Natural killer cell (primary cell): ENCODE data around the gene ALOX12B. TPM values are rescaled to one million over a fixed set of nuclear protein-coding genes. Genes with fewer than 3 reads are reported as not detected.

ENCODE experiments used
- ATAC-seq, 3 donors: fragments of 150-1000 bp in 2 of 3; fragments of 200-7000 bp in 1 of 3; cut with Tn5 transposase; 1 replicate in 1 of 3; 2 replicates in 2 of 3; pipeline ENCODE4 v1.10.0; 2021; ENCODE audit warnings: mild to moderate bottlenecking in 2 of 3, moderate library complexity in 2 of 3
- DNase-seq, 2 donors: peaks; one replicate each; pipeline versions ENCODE4 v3.0.0 to v3.0.0-alpha.2; 2013 to 2021; ENCODE audit warnings: mixed read lengths in 1 of 2
- H3K27ac ChIP-seq: one replicate; pipeline ENCODE4 v1.5.1; 2013; ENCODE audit warnings: mild to moderate bottlenecking, low read length
- H3K27me3 ChIP-seq: one replicate; pipeline ENCODE4 v1.6.1; 2013; ENCODE audit warnings: low read length; ENCODE audit not compliant: control insufficient read depth, insufficient read depth
- H3K36me3 ChIP-seq: one replicate; pipeline ENCODE4 v1.6.1; 2013; ENCODE audit warnings: low read length; ENCODE audit not compliant: control insufficient read depth, insufficient read depth
- H3K4me1 ChIP-seq: one replicate; pipeline ENCODE4 v1.6.1; 2013; ENCODE audit warnings: low read length; ENCODE audit not compliant: control insufficient read depth, insufficient read depth
- H3K4me3 ChIP-seq: one replicate; pipeline ENCODE4 v1.5.1; 2013; ENCODE audit warnings: low read length
- H3K9me3 ChIP-seq: one replicate; pipeline ENCODE4 v1.6.1; 2013; ENCODE audit warnings: low read length; ENCODE audit not compliant: control insufficient read depth, insufficient read depth
- H3K27ac Mint-ChIP-seq, 2 donors: one replicate each; pipeline ENCODE4 v1.8.0; 2022; ENCODE audit warnings: mild to moderate bottlenecking in 2 of 2, mixed read lengths in 2 of 2, moderate library complexity in 1 of 2
- H3K27me3 Mint-ChIP-seq, 2 donors: one replicate each; pipeline ENCODE4 v1.8.0; 2022; ENCODE audit warnings: low read depth in 2 of 2, mixed read lengths in 2 of 2
- H3K36me3 Mint-ChIP-seq: one replicate; pipeline ENCODE4 v1.8.0; 2022; ENCODE audit warnings: mixed read lengths
- H3K4me1 Mint-ChIP-seq, 2 donors: one replicate each; pipeline ENCODE4 v1.8.0; 2022; ENCODE audit warnings: mixed read lengths in 2 of 2
- H3K4me3 Mint-ChIP-seq: one replicate; pipeline ENCODE4 v1.8.0; 2022; ENCODE audit warnings: mild to moderate bottlenecking, moderate library complexity, mixed read lengths
- H3K9me3 Mint-ChIP-seq, 2 donors: one replicate each; pipeline ENCODE4 v1.8.0; 2022; ENCODE audit warnings: mixed read lengths in 2 of 2
- CTCF ChIP-seq: fragments of 200-600 bp; IDR thresholded peaks from one replicate; pipeline ENCODE4 v1.8.0; 2022; ENCODE audit warnings: antibody characterized with exemption
- WGBS: methylation state at CpG from one replicate; pipeline ENCODE4 v1.1.7; 2013; ENCODE audit warnings: missing lambda C conversion rate; ENCODE audit not compliant: insufficient coverage; 5-methylcytosine and 5-hydroxymethylcytosine counted together
- intact Hi-C: fragments of 100-400 bp; cut with micrococcal nuclease; formaldehyde crosslinking; loops from one replicate; pipeline ENCODE4 v1.14.2; 2022
- total RNA-seq, 4 donors: library from RNA; stranded (reverse); fragments of 120-200 nt in 1 of 4; gene quantifications; one replicate each; pipeline versions ENCODE4 v1.2.3 to v1.2.4, GENCODE V29; 2013 to 2022

The ALOX12B gene
- total RNA-seq, 3 donors from 2014 or later (not counting 1 experiment from before 2014, with no cell fraction given), result 0.29 to 0.58 (median 0.56) TPM

GRCh38 chr17:8101721-8102120, 14.2 kb upstream of the ALOX12B start:
- intact Hi-C loops, result no loop called here
- Histone ChIP-seq H3K4me1 (no peaks in the 10 kb centered on the region), H3K4me3 (no peak overlapping the region), H3K27me3 (no peaks in the 10 kb centered on the region), H3K36me3 (no peaks in the 10 kb centered on the region), H3K9me3 (no peaks in the 10 kb centered on the region), H3K27ac (no peak overlapping the region)
- H3K4me1 Mint-ChIP-seq, result peaks cover 0 to 4% of the 10 kb centered on the region in 2 donors
- DNase-seq, result no peak
- no peak for TF ChIP-seq CTCF
- no peak for ATAC-seq
- H3K27me3 Mint-ChIP-seq, result peaks cover 3 to 14% of the 10 kb centered on the region in 2 donors
- no peaks in the 10 kb centered on the region for H3K36me3 Mint-ChIP-seq
- no peaks in the 10 kb centered on the region for H3K9me3 Mint-ChIP-seq
- no peak overlapping the region for H3K4me3 Mint-ChIP-seq
- no peak overlapping the region for H3K27ac Mint-ChIP-seq
- 80% methylated on average over 6 of the region's 6 CpGs for WGBS

GRCh38 chr17:8100763-8101162, 13.2 kb upstream of the ALOX12B start:
- no peak for TF ChIP-seq CTCF
- no peak overlapping the region for H3K27ac Mint-ChIP-seq
- Histone ChIP-seq H3K4me3 (no peak overlapping the region), H3K4me1 (no peaks in the 10 kb centered on the region), H3K9me3 (no peaks in the 10 kb centered on the region), H3K27ac (no peak overlapping the region), H3K27me3 (no peaks in the 10 kb centered on the region), H3K36me3 (no peaks in the 10 kb centered on the region)
- DNase-seq, result no peak
- H3K4me3 Mint-ChIP-seq, result no peak overlapping the region
- H3K36me3 Mint-ChIP-seq, result no peaks in the 10 kb centered on the region
- ATAC-seq, result no peak
- WGBS, result 94% methylated on average over 2 of the region's 2 CpGs
- H3K4me1 Mint-ChIP-seq, result no peaks in the 10 kb centered on the region
- intact Hi-C loops, result no loop called here
- H3K27me3 Mint-ChIP-seq, result peaks cover 0 to 15% of the 10 kb centered on the region in 2 donors
- no peaks in the 10 kb centered on the region for H3K9me3 Mint-ChIP-seq

GRCh38 chr17:8100111-8100510, 12.6 kb upstream of the ALOX12B start:
- 36% methylated on average over 2 of the region's 2 CpGs for WGBS
- no peak for DNase-seq
- H3K4me1 Mint-ChIP-seq, result no peaks in the 10 kb centered on the region

More at GRCh38 chr17:8100111-8100510, 12.6 kb upstream of the ALOX12B start:
- H3K4me3 Mint-ChIP-seq, result no peak overlapping the region
- intact Hi-C loops, result no loop called here
- no peak overlapping the region for H3K27ac Mint-ChIP-seq
- no peak for TF ChIP-seq CTCF
- Histone ChIP-seq H3K27ac (no peak overlapping the region), H3K36me3 (no peaks in the 10 kb centered on the region), H3K9me3 (no peaks in the 10 kb centered on the region), H3K4me3 (no peak overlapping the region), H3K27me3 (no peaks in the 10 kb centered on the region), H3K4me1 (no peaks in the 10 kb centered on the region)
- peaks cover 0 to 13% of the 10 kb centered on the region in 2 donors for H3K27me3 Mint-ChIP-seq
- H3K36me3 Mint-ChIP-seq, result no peaks in the 10 kb centered on the region
- no peak for ATAC-seq
- no peaks in the 10 kb centered on the region for H3K9me3 Mint-ChIP-seq
